Measurements from ENCODE around the gene RPUSD2.
"Not testable (repeated sequence)": the region's sequence is repeated elsewhere in the genome, so short reads cannot be mapped to it uniquely, and the experiment has no call there.

Gene RPUSD2

GRCh38 chr15:40565333-40566238, 3.5 kb upstream of the RPUSD2 start:
- in situ Hi-C loops (cut with HindIII; ENCODE audit: low pct_ligation_motif_present, low sequenced_read_pairs): no loop called here
- no peak for DNase-seq
- Histone ChIP-seq H3K27ac (no peak overlapping the region), H3K4me3 (ENCODE audit: low read depth, low read length) (peak overlapping the region; percentile 92), H3K27me3 (replicated peaks) (no peaks in the 10 kb centered on the region), H3K36me3 (replicated peaks) (peaks cover 4% of the 10 kb centered on the region)
- no peak for TF ChIP-seq CTCF (IDR thresholded peaks at IDR 0.05; ENCODE audit: low read depth, low read length, missing control alignments)

- no peak overlapping the region for H3K27ac ChIP-seq
- peak; percentile 58 for TF ChIP-seq CTCF (IDR thresholded peaks at IDR 0.05; ENCODE audit: low read depth, low read length, missing control alignments)
- H3K27me3 ChIP-seq (replicated peaks): no peaks in the 10 kb centered on the region
- no peak overlapping the region for H3K4me3 ChIP-seq (ENCODE audit: low read depth, low read length)
- peaks cover 7% of the 10 kb centered on the region for H3K36me3 ChIP-seq (replicated peaks)
- no peak for DNase-seq
- in situ Hi-C loops (cut with HindIII; ENCODE audit: low pct_ligation_motif_present, low sequenced_read_pairs): no loop called here
Observed at GRCh38 chr15:40567111-40567510, 2.0 kb upstream of the RPUSD2 start.

GRCh38 chr15:40575113-40575512, 6.0 kb downstream of the RPUSD2 start:
- no peak for TF ChIP-seq CTCF (IDR thresholded peaks at IDR 0.05; ENCODE audit: low read depth, low read length, missing control alignments)
- H3K4me3 ChIP-seq (ENCODE audit: low read depth, low read length): no peak overlapping the region
- DNase-seq: no peak
- in situ Hi-C loops (cut with HindIII; ENCODE audit: low pct_ligation_motif_present, low sequenced_read_pairs): no loop called here
- H3K36me3 ChIP-seq (replicated peaks): peaks cover 10% of the 10 kb centered on the region
- H3K27ac ChIP-seq: no peak overlapping the region
- no peaks in the 10 kb centered on the region for H3K27me3 ChIP-seq (replicated peaks)

GRCh38 chr15:40576914-40577313, 7.8 kb downstream of the RPUSD2 start:
- H3K36me3 ChIP-seq (replicated peaks); DNase-seq; in situ Hi-C loops (cut with HindIII; ENCODE audit: low pct_ligation_motif_present, low sequenced_read_pairs); H3K27ac ChIP-seq; H3K4me3 ChIP-seq (ENCODE audit: low read depth, low read length); H3K27me3 ChIP-seq (replicated peaks): not testable (repeated sequence)

GRCh38 chr15:40578892-40579291, 9.8 kb downstream of the RPUSD2 start:
- no peak for DNase-seq
- Histone ChIP-seq H3K27me3 (replicated peaks) (no peaks in the 10 kb centered on the region), H3K27ac (no peak overlapping the region), H3K36me3 (replicated peaks) (no peaks in the 10 kb centered on the region), H3K4me3 (ENCODE audit: low read depth, low read length) (no peak overlapping the region)
- in situ Hi-C loops (cut with HindIII; ENCODE audit: low pct_ligation_motif_present, low sequenced_read_pairs): no loop called here
- TF ChIP-seq CTCF (IDR thresholded peaks at IDR 0.05; ENCODE audit: low read depth, low read length, missing control alignments): no peak

GRCh38 chr15:40581796-40582195, 12.7 kb downstream of the RPUSD2 start:
- in situ Hi-C loops (cut with HindIII; ENCODE audit: low pct_ligation_motif_present, low sequenced_read_pairs); H3K36me3 ChIP-seq (replicated peaks); H3K4me3 ChIP-seq (ENCODE audit: low read depth, low read length); DNase-seq; H3K27me3 ChIP-seq (replicated peaks); H3K27ac ChIP-seq: not testable (repeated sequence)

Data from brain microvascular endothelial cell (primary cell).